ENCODE results near the gene FOXL3.

The FOXL3 gene

DNA sequence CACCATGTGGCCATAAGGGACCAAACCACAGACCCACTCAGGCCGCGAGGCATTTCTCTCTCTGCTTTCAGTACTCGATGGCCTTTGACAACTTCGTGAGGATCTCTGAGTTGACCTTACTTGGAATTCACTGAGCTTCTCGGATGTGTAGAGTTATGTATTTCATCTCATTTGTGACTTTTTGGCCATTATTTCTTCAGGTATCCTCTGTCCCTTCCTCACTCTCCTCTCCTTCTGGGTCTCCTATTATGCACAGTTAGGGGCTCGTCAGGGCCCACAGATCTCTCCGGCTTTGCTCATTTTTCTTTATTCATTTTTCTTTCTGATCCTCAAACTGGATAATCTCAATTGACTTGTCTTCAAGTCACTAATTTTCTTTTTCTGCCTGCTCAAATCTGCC lies 16.6 kb upstream of the FOXL3 start:
- no peak for DNase-seq (ENCODE audit: low read depth)
- TF ChIP-seq CTCF (IDR thresholded peaks at IDR 0.05; ENCODE audit: control insufficient read depth, insufficient read depth, low read depth, low read length, missing control alignments): no peak
- no peak overlapping the region for H3K4me3 ChIP-seq (ENCODE audit: control insufficient read depth, low read depth, low read length)

DNA sequence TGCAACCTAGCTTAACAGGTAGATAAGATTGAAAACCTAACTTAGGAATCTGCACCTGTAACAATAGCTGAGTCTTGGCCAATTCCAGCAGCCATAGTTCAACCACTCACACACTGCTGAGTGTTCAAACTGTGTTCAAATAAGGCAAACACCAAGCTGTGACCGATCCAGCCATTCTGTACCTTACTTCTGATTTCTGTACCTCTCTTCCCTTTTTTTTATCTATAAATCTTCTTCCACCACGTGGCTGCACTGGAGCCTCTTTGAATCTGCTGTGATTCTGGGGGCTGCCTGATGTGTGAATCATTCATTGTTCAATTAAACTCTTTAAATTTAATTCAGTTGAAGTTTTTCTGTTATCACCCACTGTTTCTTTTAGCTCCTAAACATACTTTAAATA lies 15.7 kb upstream of the FOXL3 start:
- H3K4me3 ChIP-seq (ENCODE audit: control insufficient read depth, low read depth, low read length): no peak overlapping the region
- no peak for DNase-seq (ENCODE audit: low read depth)
- TF ChIP-seq CTCF (IDR thresholded peaks at IDR 0.05; ENCODE audit: control insufficient read depth, insufficient read depth, low read depth, low read length, missing control alignments): no peak

GRCh38 chr7:276230-276835 lies 13.6 kb upstream of the FOXL3 start:
- no peak overlapping the region for H3K4me3 ChIP-seq (ENCODE audit: control insufficient read depth, low read depth, low read length)
- no peak for DNase-seq (ENCODE audit: low read depth)
- TF ChIP-seq CTCF (IDR thresholded peaks at IDR 0.05; ENCODE audit: control insufficient read depth, insufficient read depth, low read depth, low read length, missing control alignments): no peak

- TF ChIP-seq CTCF (IDR thresholded peaks at IDR 0.05; ENCODE audit: control insufficient read depth, insufficient read depth, low read depth, low read length, missing control alignments): no peak
- DNase-seq (ENCODE audit: low read depth): no peak
These were observed 12.7 kb upstream of the FOXL3 start for GRCh38 chr7:277228-277627.

GRCh38 chr7:278081-278480 lies 11.9 kb upstream of the FOXL3 start:
- DNase-seq (ENCODE audit: low read depth): no peak
- no peak overlapping the region for H3K4me3 ChIP-seq (ENCODE audit: control insufficient read depth, low read depth, low read length)
- TF ChIP-seq CTCF (IDR thresholded peaks at IDR 0.05; ENCODE audit: control insufficient read depth, insufficient read depth, low read depth, low read length, missing control alignments): no peak

More at GRCh38 chr7:277228-277627, 12.7 kb upstream of the FOXL3 start:
- H3K4me3 ChIP-seq (ENCODE audit: control insufficient read depth, low read depth, low read length): no peak overlapping the region

GRCh38 chr7:279821-280220 lies 10.1 kb upstream of the FOXL3 start:
- no peak overlapping the region for H3K4me3 ChIP-seq (ENCODE audit: control insufficient read depth, low read depth, low read length)
- no peak for TF ChIP-seq CTCF (IDR thresholded peaks at IDR 0.05; ENCODE audit: control insufficient read depth, insufficient read depth, low read depth, low read length, missing control alignments)
- DNase-seq (ENCODE audit: low read depth): no peak

- TF ChIP-seq CTCF (IDR thresholded peaks at IDR 0.05; ENCODE audit: control insufficient read depth, insufficient read depth, low read depth, low read length, missing control alignments): no peak
- H3K4me3 ChIP-seq (ENCODE audit: control insufficient read depth, low read depth, low read length): no peak overlapping the region
- no peak for DNase-seq (ENCODE audit: low read depth)
These were observed 9.5 kb upstream of the FOXL3 start for GRCh38 chr7:280461-280860.
